Ovary (tissue), 3 donors: ENCODE measurements around the gene ARHGDIA.

Source experiments
- CTCF ChIP-seq, 3 donors: fragments of 450-650 bp in 2 of 3; fragments of 200-600 bp in 1 of 3; IDR thresholded peaks; one replicate each; pipeline versions ENCODE4 v1.5.1 to v1.8.0; 2016 to 2022; ENCODE audit warnings: antibody characterized with exemption in 3 of 3, mild to moderate bottlenecking in 1 of 3
- EP300 ChIP-seq: sonication (generic); formaldehyde crosslinking; IDR thresholded peaks from one replicate; pipeline ENCODE4 v1.6.1; 2017; ENCODE audit warnings: antibody characterized with exemption
- POLR2A ChIP-seq: fragments of 450-650 bp; IDR thresholded peaks from one replicate; pipeline ENCODE4 v1.6.1; 2017; ENCODE audit warnings: antibody characterized with exemption, mild to moderate bottlenecking, moderate library complexity
- donor health status: DM: no; HTN: no; CAD: no.

GRCh38 chr17:81866440-81867169, 4.5 kb downstream of the ARHGDIA start:
- TF ChIP-seq CTCF (IDR thresholded peaks at IDR 0.05) (no peak), POLR2A (no peak), EP300 (no peak)
